Measurements from ENCODE around the gene PLXND1. TPM values are rescaled to one million over a fixed set of nuclear protein-coding genes. Genes with fewer than 3 reads are reported as not detected.

Gene PLXND1
- total and polyA plus RNA-seq, 2 donors from 2014 or later: 67.0 to 152 TPM

DNA sequence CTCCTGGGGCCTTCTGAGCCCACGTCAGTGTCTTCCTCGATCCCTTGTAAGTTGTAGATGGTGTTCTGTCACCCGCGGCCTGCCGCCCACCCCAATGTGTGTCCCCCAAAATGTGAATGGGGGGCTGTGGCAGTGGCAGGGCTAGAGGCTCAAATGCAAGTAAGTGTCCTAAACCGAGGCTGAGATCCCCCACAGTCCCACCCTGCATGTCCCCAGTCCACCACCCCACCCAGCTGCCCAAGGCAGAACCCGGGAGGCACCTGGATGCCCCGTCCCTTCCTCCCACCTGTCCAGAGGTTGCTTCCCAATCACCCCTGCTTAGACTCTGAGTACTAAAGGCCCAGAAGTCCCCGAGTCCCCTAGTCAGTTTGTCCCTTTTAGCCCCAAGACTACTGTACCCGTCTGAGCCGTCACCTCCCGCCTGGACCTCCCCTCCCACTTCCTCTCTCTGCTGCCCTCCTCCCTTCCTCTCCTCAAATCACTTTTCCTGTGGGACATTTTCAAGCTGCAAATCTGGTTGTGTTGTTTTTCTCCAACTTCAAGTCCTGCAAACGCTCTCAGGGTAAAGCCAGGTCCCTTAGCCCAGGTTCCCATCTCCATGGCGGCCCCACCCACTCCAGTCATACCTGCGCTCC is 11.8 kb upstream of the PLXND1 start:
- DNase-seq: peak in 2 of 5 donors; percentile 51 to 67
- TF ChIP-seq, protein P1, sequence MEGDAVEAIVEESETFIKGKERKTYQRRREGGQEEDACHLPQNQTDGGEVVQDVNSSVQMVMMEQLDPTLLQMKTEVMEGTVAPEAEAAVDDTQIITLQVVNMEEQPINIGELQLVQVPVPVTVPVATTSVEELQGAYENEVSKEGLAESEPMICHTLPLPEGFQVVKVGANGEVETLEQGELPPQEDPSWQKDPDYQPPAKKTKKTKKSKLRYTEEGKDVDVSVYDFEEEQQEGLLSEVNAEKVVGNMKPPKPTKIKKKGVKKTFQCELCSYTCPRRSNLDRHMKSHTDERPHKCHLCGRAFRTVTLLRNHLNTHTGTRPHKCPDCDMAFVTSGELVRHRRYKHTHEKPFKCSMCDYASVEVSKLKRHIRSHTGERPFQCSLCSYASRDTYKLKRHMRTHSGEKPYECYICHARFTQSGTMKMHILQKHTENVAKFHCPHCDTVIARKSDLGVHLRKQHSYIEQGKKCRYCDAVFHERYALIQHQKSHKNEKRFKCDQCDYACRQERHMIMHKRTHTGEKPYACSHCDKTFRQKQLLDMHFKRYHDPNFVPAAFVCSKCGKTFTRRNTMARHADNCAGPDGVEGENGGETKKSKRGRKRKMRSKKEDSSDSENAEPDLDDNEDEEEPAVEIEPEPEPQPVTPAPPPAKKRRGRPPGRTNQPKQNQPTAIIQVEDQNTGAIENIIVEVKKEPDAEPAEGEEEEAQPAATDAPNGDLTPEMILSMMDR (IDR thresholded peaks at IDR 0.05; ENCODE audit: borderline replicate concordance, extremely low read depth, insufficient read depth): no peak
- H3K4me3 ChIP-seq (ENCODE audit: low read length in 3 of 3): no peak overlapping the region
- no peaks in the 10 kb centered on the region for H3K27me3 ChIP-seq (ENCODE audit: control insufficient read depth, insufficient read depth, low read length)
- H3K36me3 ChIP-seq (ENCODE audit: control insufficient read depth in 2 of 3, insufficient read depth in 3 of 3, low read length in 3 of 3): no peaks in the 10 kb centered on the region
- H3K27ac ChIP-seq (ENCODE audit: low read depth in 2 of 2, low read length in 2 of 2): peak overlapping the region; percentile 51 to 67
- intact Hi-C loops (cut with DNase I): no loop called here
- FAIRE-seq: no peak
- peaks cover 0 to 47% (median 0%) of the 10 kb centered on the region in 3 donors for H3K4me1 ChIP-seq (ENCODE audit: control insufficient read depth in 2 of 3, insufficient read depth in 2 of 3, low read depth in 1 of 3, low read length in 3 of 3)
- no peak overlapping the region for H3K9ac ChIP-seq (ENCODE audit: low read length in 3 of 3)
- no peaks in the 10 kb centered on the region for H3K9me3 ChIP-seq (ENCODE audit: control insufficient read depth in 2 of 3, insufficient read depth in 1 of 3, low read length in 3 of 3)

DNA sequence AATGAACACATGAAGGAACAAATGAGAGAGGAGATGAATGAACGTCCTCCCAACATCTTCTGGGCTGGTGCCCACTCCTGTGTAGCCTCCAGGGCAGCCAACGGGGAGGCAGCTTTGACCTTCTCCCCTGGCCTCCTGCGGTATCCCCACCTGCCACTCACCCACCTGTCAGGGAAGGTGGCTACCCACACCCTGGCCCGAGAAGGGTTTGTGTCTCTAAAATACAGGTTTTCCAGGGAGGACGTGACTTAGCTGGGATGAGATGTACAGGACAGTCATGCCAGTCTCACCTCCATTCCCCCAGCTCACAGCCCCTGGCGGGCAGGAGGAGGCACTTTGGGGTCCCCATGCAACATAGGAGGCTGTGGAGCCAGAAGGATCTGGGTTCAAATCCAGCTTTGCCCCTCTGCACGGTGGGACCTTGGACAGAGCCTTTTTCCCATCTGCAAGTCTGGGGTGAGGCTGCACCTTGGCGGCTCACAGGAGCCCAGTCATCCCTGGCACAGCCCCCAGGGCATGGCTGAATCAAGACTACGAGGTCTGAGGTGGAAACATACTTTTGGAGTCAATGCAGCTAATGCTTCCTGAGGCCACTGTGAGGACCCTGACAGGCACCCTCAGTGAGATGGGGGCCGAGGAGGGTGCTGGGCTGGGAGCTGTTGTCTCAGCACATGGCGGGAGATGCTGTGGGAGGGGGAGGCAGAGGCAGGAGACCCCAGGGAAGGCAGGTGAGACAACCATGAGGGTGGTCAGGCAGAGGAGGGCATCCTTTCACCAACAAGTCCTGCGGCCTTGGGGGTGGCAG is 11.1 kb upstream of the PLXND1 start:
- FAIRE-seq: no peak
- H3K9ac ChIP-seq (ENCODE audit: low read length in 3 of 3): no peak overlapping the region
- H3K36me3 ChIP-seq (ENCODE audit: control insufficient read depth in 2 of 3, insufficient read depth in 3 of 3, low read length in 3 of 3): no peaks in the 10 kb centered on the region
- H3K4me1 ChIP-seq (ENCODE audit: control insufficient read depth in 2 of 3, insufficient read depth in 2 of 3, low read depth in 1 of 3, low read length in 3 of 3): peaks cover 0 to 41% (median 0%) of the 10 kb centered on the region in 3 donors
- DNase-seq: peak in 1 of 5 donors; percentile 55
- no peaks in the 10 kb centered on the region for H3K27me3 ChIP-seq (ENCODE audit: control insufficient read depth, insufficient read depth, low read length)
- no peak overlapping the region for H3K4me3 ChIP-seq (ENCODE audit: low read length in 3 of 3)
- TF ChIP-seq, protein P1 (IDR thresholded peaks at IDR 0.05; ENCODE audit: borderline replicate concordance, extremely low read depth, insufficient read depth): no peak
- intact Hi-C loops (cut with DNase I): no loop called here
- no peaks in the 10 kb centered on the region for H3K9me3 ChIP-seq (ENCODE audit: control insufficient read depth in 2 of 3, insufficient read depth in 1 of 3, low read length in 3 of 3)
- peak overlapping the region; percentile 71 to 83 for H3K27ac ChIP-seq (ENCODE audit: low read depth in 2 of 2, low read length in 2 of 2)

DNA sequence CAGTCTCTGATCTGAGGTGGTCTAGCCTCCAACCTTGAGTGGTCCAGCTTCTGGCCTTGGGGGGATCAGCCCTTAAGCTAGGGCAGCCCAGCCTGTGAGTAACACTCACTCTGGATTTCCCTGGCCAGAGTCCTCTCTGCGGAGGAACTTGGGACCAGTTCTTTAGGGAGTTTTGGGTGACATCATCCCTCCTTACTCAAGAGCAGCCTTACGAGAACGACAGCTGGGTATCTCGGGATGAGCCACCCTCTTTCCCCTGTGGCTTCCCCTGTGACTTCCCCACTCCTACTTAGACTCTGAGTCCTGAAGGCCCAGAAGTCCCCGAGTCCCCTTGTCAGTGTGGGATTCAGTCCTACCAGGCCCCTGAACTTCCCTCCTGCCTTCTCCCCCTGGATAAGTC is 10.2 kb upstream of the PLXND1 start:
- Histone ChIP-seq H3K9me3 (ENCODE audit: control insufficient read depth in 2 of 3, insufficient read depth in 1 of 3, low read length in 3 of 3) (no peaks in the 10 kb centered on the region), H3K4me3 (ENCODE audit: low read length in 3 of 3) (no peak overlapping the region), H3K4me1 (ENCODE audit: control insufficient read depth in 2 of 3, insufficient read depth in 2 of 3, low read depth in 1 of 3, low read length in 3 of 3) (peaks cover 0 to 43% (median 0%) of the 10 kb centered on the region in 3 donors), H3K27ac (ENCODE audit: low read depth in 2 of 2, low read length in 2 of 2) (peak overlapping the region; percentile 71 to 83), H3K27me3 (ENCODE audit: control insufficient read depth, insufficient read depth, low read length) (no peaks in the 10 kb centered on the region), H3K9ac (ENCODE audit: low read length in 3 of 3) (peak overlapping the region in 2 of 3 donors; percentile 8 to 26), H3K36me3 (ENCODE audit: control insufficient read depth in 2 of 3, insufficient read depth in 3 of 3, low read length in 3 of 3) (no peaks in the 10 kb centered on the region)
- intact Hi-C loops (cut with DNase I): no loop called here
- FAIRE-seq (no peak), DNase-seq (peak in 1 of 5 donors; percentile 69)
- TF ChIP-seq, protein P1 (IDR thresholded peaks at IDR 0.05; ENCODE audit: borderline replicate concordance, extremely low read depth, insufficient read depth): no peak

Data from kidney (tissue), 14 donors.